NCI-H2081 (cell line): ENCODE results near the gene ATF7IP2.

ENCODE experiments used
- DNase-seq, 2 experiments: peaks; one replicate each; lab custom pipeline; 2025; lab: John Stamatoyannopoulos, UW

Gene ATF7IP2

DNA sequence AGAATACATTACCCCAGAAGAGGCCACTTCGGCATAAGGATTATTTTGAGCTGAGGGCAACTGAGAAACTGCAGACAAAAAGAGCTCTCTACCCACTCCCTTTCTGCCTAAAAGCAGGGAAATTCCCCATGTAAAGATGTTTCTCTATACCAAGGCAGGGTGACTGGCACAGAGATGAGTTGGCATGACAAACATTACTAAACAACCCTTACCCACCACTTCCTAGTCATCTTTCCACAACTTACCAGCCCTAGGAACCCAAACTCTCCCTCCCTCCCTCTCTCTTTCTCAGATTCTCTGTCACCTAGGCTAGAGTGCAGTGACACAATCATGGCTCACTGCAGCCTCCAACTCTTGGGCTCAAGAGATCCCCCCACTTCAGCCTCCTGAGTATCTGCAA, 126.0 kb downstream of the ATF7IP2 start:
- DNase-seq, result no peak

- peak in 1 of 2 experiments; percentile 2 for DNase-seq
Observed at GRCh38 chr16:10514369-10515055, 128.7 kb downstream of the ATF7IP2 start.

DNA sequence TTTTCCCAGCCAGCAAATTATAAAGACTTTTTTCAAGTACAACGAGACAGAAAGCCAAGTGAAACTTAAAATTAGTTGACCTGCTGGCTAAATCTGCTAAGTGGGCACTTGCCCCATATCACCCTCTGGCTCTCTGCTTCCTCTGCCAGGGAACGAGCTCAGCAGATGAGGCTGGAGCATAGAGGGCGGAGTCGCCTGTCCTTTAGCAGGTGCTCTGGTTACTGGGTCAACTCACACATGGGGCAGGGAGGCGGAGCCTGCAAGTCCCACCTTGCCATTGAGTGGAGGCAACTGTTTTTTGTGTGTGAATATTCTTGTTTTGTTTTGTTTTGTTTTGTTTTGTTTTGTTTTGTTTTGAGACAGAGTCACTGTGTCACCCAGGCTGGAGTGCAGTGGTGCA, 132.0 kb downstream of the ATF7IP2 start:
- no peak for DNase-seq

DNA sequence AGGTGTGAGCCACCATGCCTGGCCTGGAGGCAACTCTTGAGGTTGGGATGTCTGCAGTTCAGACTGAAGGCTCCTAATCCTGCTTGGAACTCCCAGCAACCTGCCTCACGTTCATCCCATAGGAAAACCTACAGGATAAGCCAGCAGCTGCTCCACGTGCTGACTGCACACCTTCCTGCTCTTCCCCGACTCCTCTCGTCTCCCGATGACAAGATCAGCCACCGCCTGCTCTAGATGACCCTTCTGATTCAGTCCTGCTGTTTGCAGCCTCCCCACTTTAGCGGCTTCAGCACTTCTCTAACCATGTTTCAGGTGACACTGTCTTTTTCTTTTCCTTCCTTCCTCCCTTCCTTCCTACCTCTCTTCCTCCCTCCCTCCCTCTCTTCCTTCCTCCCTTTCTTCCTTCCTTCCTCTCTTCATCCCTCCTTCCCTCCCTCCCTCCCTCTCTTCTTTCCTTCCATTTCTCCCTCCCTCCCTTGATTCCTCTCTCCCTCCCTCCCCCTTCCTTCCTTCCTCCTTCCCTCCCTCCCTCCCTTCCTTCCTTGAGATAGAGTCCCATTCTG, 132.7 kb downstream of the ATF7IP2 start:
- no peak for DNase-seq

DNA sequence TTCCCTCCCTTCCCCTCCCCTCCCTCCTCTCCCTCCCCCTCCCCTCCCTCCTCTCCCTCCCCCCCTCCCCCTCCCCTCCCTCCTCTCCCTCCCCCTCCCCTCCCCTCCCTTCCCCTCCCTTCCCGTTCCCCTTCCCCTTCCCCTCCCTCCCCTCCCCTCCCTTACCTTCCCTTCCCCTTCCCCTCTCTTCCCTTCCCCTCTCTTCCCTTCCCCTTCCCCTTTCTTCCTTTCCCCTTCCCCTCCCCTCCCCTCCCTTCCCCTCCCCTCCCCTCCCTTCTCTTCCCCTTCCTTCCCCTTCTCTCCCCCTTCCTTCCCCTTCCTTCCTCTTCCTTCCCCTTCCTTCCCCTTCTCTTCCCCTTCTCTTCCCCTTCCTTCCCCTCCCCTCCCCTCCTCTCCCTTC, 133.4 kb downstream of the ATF7IP2 start:
- DNase-seq, result no peak

- DNase-seq, result no peak
Observed at GRCh38 chr16:10519929-10520868, 134.3 kb downstream of the ATF7IP2 start.

DNA sequence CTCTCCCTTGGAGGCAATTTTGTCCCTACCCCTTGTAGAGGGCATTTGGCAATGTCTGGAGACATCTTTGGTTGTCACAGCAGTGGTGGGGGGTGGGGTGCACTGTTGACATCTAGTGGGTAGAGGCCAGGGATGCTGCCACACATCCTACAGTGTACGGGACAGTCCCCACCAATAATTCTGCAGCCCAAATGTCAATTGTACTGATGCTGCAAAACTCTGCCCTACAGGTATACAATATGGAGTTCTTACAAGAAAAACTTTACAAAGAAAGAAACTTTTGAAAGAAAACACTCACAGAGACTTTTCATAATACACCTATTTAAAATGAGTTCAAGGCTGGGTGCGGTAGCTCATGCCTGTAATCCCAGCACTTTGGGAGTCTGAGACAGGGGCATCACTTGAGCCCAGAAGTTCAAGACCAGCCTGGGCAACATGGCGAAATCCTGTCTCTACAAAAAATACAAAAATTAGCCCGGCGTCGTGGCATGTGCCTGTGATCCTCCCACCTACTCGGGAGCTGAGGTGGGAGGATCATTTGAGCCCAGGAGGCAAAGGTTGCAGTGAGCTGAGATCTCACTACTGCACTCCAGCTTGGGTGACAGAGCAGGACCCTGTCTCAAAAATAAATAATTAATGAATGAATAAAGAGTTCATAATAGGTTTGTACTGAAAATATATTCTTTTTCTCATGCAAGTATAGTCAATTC, 135.2 kb downstream of the ATF7IP2 start:
- DNase-seq, result no peak

- DNase-seq, result no peak
Observed at GRCh38 chr16:10521681-10522274, 135.9 kb downstream of the ATF7IP2 start.

DNA sequence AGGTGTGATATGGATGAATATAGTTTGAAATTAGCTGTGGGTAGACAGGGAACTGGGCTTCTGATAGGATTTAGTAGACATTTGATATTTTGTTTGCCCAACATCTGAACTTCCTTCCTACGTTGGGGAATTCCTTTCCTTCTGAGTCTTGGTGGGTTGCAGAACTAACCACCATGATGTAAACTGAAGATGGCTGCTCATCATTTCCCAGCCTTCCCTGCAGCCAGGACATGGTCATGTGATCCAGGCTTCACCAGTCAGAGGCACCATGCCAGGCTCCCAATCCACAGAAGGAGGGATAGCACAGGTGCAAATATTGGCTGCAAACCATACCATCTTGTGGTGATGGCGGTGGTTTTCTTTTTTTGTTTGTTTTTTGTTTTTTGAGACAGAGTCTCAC, 137.1 kb downstream of the ATF7IP2 start:
- DNase-seq, result no peak

GRCh38 chr16:10525214-10525825, 139.5 kb downstream of the ATF7IP2 start:
- DNase-seq, result no peak

DNA sequence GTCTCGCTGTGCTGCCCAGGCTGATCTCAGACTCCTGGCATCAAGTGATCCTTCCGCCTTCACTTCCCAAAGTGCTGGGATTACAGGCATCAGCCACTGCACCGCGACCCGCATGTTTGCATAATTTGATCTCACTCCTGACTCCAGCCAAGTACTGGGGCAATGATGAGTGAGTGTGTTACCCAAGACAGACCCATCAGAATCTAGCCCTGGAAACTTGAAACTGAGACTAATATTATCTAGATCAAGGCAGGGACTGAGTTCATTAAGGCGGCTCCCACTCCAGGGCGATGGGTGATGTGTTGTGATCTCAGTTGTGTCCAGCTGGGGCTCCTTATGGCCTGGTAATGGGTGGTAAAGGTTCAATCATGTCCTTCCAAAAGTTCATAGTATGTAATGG, 141.1 kb downstream of the ATF7IP2 start:
- DNase-seq, result no peak

DNA sequence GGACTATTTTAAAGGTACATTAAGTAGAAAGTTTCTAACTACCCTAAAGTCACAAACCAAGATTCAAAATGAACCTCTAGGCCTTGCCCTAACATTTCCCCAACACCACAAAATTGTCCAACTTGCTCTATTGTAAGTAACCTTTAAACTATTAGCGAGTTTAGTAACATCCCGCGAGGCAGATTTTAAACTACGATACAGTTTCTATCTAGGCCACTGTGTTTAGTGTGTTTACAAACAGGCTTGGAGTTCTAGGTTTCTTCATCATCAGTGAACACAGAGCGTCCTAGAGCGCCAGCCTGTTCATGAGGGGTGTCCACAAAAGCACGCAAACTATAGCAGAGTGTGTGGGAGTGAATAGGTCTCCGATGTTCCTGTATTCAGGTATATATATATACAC, 142.8 kb downstream of the ATF7IP2 start:
- DNase-seq, result no peak

GRCh38 chr16:10529895-10530669, 144.2 kb downstream of the ATF7IP2 start:
- DNase-seq, result no peak

GRCh38 chr16:10530685-10531084, 144.8 kb downstream of the ATF7IP2 start:
- DNase-seq, result no peak

DNA sequence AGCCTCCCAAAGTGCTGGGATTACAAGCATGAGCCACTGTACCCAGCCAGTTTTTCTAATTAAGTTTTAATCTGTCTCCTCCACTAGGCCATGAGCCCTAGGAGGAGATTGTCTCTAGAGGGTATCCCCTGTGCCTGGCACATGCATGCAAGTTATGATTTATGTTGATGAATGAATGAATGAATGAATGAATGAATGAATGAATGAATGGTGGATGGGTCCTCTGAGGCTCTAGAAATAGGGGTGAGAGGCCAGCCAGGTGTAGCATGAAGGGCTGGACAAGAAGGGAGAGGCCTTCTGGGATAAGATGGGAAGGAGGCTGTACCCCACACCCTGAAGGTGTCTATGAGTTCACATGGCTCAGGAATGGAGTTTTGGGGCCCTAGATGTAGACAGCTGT, 145.7 kb downstream of the ATF7IP2 start:
- DNase-seq, result no peak
